IMR-90 (cell line): ENCODE measurements around the gene HGFAC. TPM values are rescaled to one million over a fixed set of nuclear protein-coding genes. Genes with fewer than 3 reads are reported as not detected.

Experiments
- ATAC-seq: fragments of 200-7000 bp; cut with Tn5 transposase; 2 replicates; pipeline ENCODE4 v1.9.1; 2020; ENCODE audit warnings: low read depth, mild to moderate bottlenecking, moderate library complexity
- BruUV-seq: library from RNA; stranded (reverse); fragments of 400-500 nt; replicated peaks from 2 replicates; lab custom pipeline; 2021; lab: Mats Ljungman, UMichigan
- CTCF ChIA-PET: fragments of 300-600 bp; formaldehyde crosslinking; extraction: SDS; loops from one replicate; lab custom pipeline; 2021; ENCODE audit warnings: antibody characterized with exemption; lab: Yijun Ruan, JAX
- POLR2A ChIA-PET: fragments of 300-600 bp; sonication (Branson Sonifier 250); formaldehyde crosslinking; loops from one replicate; lab custom pipeline; 2022; ENCODE audit warnings: antibody characterized with exemption; ENCODE audit not compliant: unreplicated experiment; lab: Charles Lee
- DNase-seq: peaks from one replicate; pipeline ENCODE4 v3.0.0; 2013
- H2AFZ ChIP-seq: replicated peaks from 2 replicates; pipeline ENCODE3; 2013; ENCODE audit warnings: low read length, mild to moderate bottlenecking; ENCODE audit not compliant: poor library complexity
- H2AK5ac ChIP-seq: 2 replicates; pipeline ENCODE4 v1.6.1; 2013; ENCODE audit warnings: low read depth, low read length, inconsistent platforms
- H2AK9ac ChIP-seq: replicated peaks from 2 replicates; pipeline ENCODE3; 2013; ENCODE audit warnings: mild to moderate bottlenecking, low read depth, low read length, moderate library complexity; ENCODE audit not compliant: poor library complexity
- H2BK120ac ChIP-seq: 2 replicates; pipeline ENCODE4 v1.6.1; 2013; ENCODE audit warnings: low read depth, low read length, inconsistent platforms
- H2BK15ac ChIP-seq: 3 replicates; pipeline ENCODE4 v1.6.1; 2013; ENCODE audit warnings: low read depth, low read length, inconsistent platforms
- H2BK20ac ChIP-seq: 2 replicates; pipeline ENCODE4 v1.6.1; 2013; ENCODE audit warnings: low read depth, mild to moderate bottlenecking, inconsistent platforms, low read length, moderate library complexity
- H2BK5ac ChIP-seq: 2 replicates; pipeline ENCODE4 v1.6.1; 2013; ENCODE audit warnings: mild to moderate bottlenecking, low read depth, low read length, inconsistent platforms; ENCODE audit not compliant: poor library complexity, severe bottlenecking
- H3K14ac ChIP-seq: replicated peaks from 2 replicates; pipeline ENCODE4 v1.6.1; 2013; ENCODE audit warnings: low read depth, low read length, inconsistent platforms
- H3K18ac ChIP-seq: 2 replicates; pipeline ENCODE4 v1.6.1; 2013; ENCODE audit warnings: low read depth, low read length, control low read depth
- H3K23ac ChIP-seq: 2 replicates; pipeline ENCODE4 v1.6.1; 2013; ENCODE audit warnings: low read depth, low read length, inconsistent platforms
- H3K27ac ChIP-seq: 2 replicates; pipeline ENCODE4 v1.5.1; 2013; ENCODE audit warnings: mild to moderate bottlenecking, control low read depth, low read length; ENCODE audit not compliant: insufficient read depth
- H3K27me3 ChIP-seq: 2 replicates; pipeline ENCODE4 v1.6.1; 2013; ENCODE audit warnings: low read length; ENCODE audit not compliant: control insufficient read depth, insufficient read depth
- H3K36me3 ChIP-seq: 2 replicates; pipeline ENCODE4 v1.6.1; 2013; ENCODE audit warnings: low read length, mixed read lengths; ENCODE audit not compliant: control insufficient read depth, insufficient read depth
- H3K4ac ChIP-seq: 2 replicates; pipeline ENCODE4 v1.6.1; 2013; ENCODE audit warnings: low read depth, low read length, inconsistent platforms
- H3K4me1 ChIP-seq: 2 replicates; pipeline ENCODE4 v1.6.1; 2013; ENCODE audit warnings: low read length, mixed read lengths; ENCODE audit not compliant: control insufficient read depth, insufficient read depth
- H3K4me2 ChIP-seq: 2 replicates; pipeline ENCODE4 v1.6.1; 2013; ENCODE audit warnings: low read depth, mild to moderate bottlenecking, control low read depth, low read length, moderate library complexity
- H3K4me3 ChIP-seq: 2 replicates; pipeline ENCODE4 v1.5.1; 2013; ENCODE audit warnings: low read depth, mild to moderate bottlenecking, control low read depth, low read length, moderate library complexity; ENCODE audit not compliant: insufficient read depth
- H3K56ac ChIP-seq: 2 replicates; pipeline ENCODE4 v1.6.1; 2013; ENCODE audit warnings: low read length, inconsistent platforms; ENCODE audit not compliant: insufficient read depth; ENCODE audit errors: extremely low read depth
- H3K79me1 ChIP-seq, 2 experiments: 2 replicates each; pipeline ENCODE4 v1.6.1; 2013; ENCODE audit warnings: low read length in 2 of 2, inconsistent platforms in 1 of 2, low read depth in 1 of 2
- H3K9ac ChIP-seq: 2 replicates; pipeline ENCODE4 v1.6.1; 2013; ENCODE audit warnings: low read depth, low read length, control low read depth
- H3K9me1 ChIP-seq: 2 replicates; pipeline ENCODE4 v1.6.1; 2013; ENCODE audit warnings: low read length, inconsistent platforms; ENCODE audit not compliant: insufficient read depth
- H3K9me3 ChIP-seq: 2 replicates; pipeline ENCODE4 v1.6.1; 2013; ENCODE audit warnings: low read length; ENCODE audit not compliant: control insufficient read depth, insufficient read depth
- H4K20me1 ChIP-seq: 2 replicates; pipeline ENCODE4 v1.6.1; 2013; ENCODE audit warnings: low read length, inconsistent platforms; ENCODE audit not compliant: insufficient read depth
- H4K5ac ChIP-seq: 2 replicates; pipeline ENCODE4 v1.6.1; 2013; ENCODE audit warnings: mild to moderate bottlenecking, low read depth, low read length, control low read depth
- H4K8ac ChIP-seq, 2 experiments: 2 replicates each; pipeline ENCODE4 v1.6.1; 2013; ENCODE audit warnings: low read depth in 2 of 2, low read length in 2 of 2, control low read depth in 1 of 2, inconsistent platforms in 1 of 2
- H4K91ac ChIP-seq: 2 replicates; pipeline ENCODE4 v1.6.1; 2013; ENCODE audit warnings: low read depth, low read length, inconsistent platforms; ENCODE audit not compliant: insufficient read depth
- BHLHE40 ChIP-seq: fragments of 150-350 bp; IDR thresholded peaks from 2 replicates; pipeline ENCODE4 v1.6.1; 2016; ENCODE audit warnings: mild to moderate bottlenecking, low read depth, low read length
- CEBPB ChIP-seq: IDR thresholded peaks from 2 replicates; pipeline ENCODE4 v1.6.1; 2012; ENCODE audit warnings: low read depth, low read length, improper control_type of control experiment
- CHD1 ChIP-seq: IDR thresholded peaks from 2 replicates; pipeline ENCODE4 v1.6.1; 2012; ENCODE audit warnings: low read depth, low read length, improper control_type of control experiment
- FOS ChIP-seq: fragments of 150-350 bp; IDR thresholded peaks from 2 replicates; pipeline ENCODE4 v1.6.1; 2016; ENCODE audit warnings: low read depth, low read length
- MAFK ChIP-seq: IDR thresholded peaks from 2 replicates; pipeline ENCODE4 v1.6.1; 2012; ENCODE audit warnings: low read depth, low read length, improper control_type of control experiment
- MAZ ChIP-seq: IDR thresholded peaks from 2 replicates; pipeline ENCODE4 v1.6.1; 2012; ENCODE audit warnings: low read depth, mild to moderate bottlenecking, low read length, improper control_type of control experiment, moderate library complexity, borderline replicate concordance
- NFE2L2 ChIP-seq: fragments of 150-350 bp; IDR thresholded peaks from 2 replicates; pipeline ENCODE4 v1.6.1; 2016; ENCODE audit warnings: low read depth, mild to moderate bottlenecking, low read length
- POLR2A ChIP-seq: IDR thresholded peaks from 2 replicates; pipeline ENCODE4 v1.6.1; 2012; ENCODE audit warnings: mild to moderate bottlenecking, low read depth, low read length
- RAD21 ChIP-seq: IDR thresholded peaks from 2 replicates; pipeline ENCODE4 v1.6.1; 2012; ENCODE audit warnings: low read length, improper control_type of control experiment
- RCOR1 ChIP-seq: IDR thresholded peaks from 2 replicates; pipeline ENCODE4 v1.6.1; 2012; ENCODE audit warnings: mild to moderate bottlenecking, low read length, improper control_type of control experiment; ENCODE audit not compliant: insufficient replicate concordance
- RFX5 ChIP-seq: IDR thresholded peaks from 2 replicates; pipeline ENCODE4 v1.8.0; 2012; ENCODE audit warnings: low read depth, mild to moderate bottlenecking, low read length, moderate library complexity
- SMC3 ChIP-seq: fragments of 150-350 bp; IDR thresholded peaks from 2 replicates; pipeline ENCODE4 v1.6.1; 2016; ENCODE audit warnings: low read depth, mild to moderate bottlenecking, antibody characterized with exemption, low read length, moderate library complexity
- USF2 ChIP-seq: fragments of 150-350 bp; IDR thresholded peaks from 2 replicates; pipeline ENCODE4 v1.6.1; 2017; ENCODE audit warnings: mild to moderate bottlenecking, antibody characterized with exemption, low read length, low read depth
- WGBS, 2 experiments: methylation state at CpG; one replicate each; pipeline versions ENCODE4 v1.1.5 to v1.1.7; 2013; ENCODE audit warnings: missing lambda C conversion rate in 2 of 2; ENCODE audit not compliant: insufficient read length in 1 of 2; ENCODE audit errors: extremely low coverage in 2 of 2; 5-methylcytosine and 5-hydroxymethylcytosine counted together
- dilution Hi-C: fragments of 300-500 bp; cut with HindIII; formaldehyde crosslinking; loops from one replicate; pipeline ENCODE4 v1.14.3; 2018; ENCODE audit warnings: low sequenced_read_pairs; ENCODE audit not compliant: unreplicated experiment
- in situ Hi-C: fragments of 300-500 bp; cut with MboI; formaldehyde crosslinking; loops from 3 replicates; pipeline ENCODE4 v1.14.3; 2019; ENCODE audit warnings: low sequenced_read_pairs, inconsistent platforms, mixed read lengths
- intact Hi-C: fragments of 100-400 bp; cut with micrococcal nuclease; formaldehyde crosslinking; loops from 2 replicates; pipeline ENCODE4 v1.10.0; 2022
- polyA plus RNA-seq, 3 experiments: library from polyadenylated mRNA; depleted of rRNA; stranded (reverse); fragments of >200 nt; gene quantifications; 2 replicates each; pipeline ENCODE4 v1.2.3, GENCODE V29; 2012; ENCODE audit warnings: low replicate concordance in 1 of 3
- total RNA-seq: library from RNA; depleted of rRNA; stranded (reverse); fragments of >200 nt; gene quantifications from 2 replicates; pipeline ENCODE4 v1.2.3, GENCODE V29; 2012
- TF ChIP-seq, protein P1 (sequence below): fragments of 150-350 bp; IDR thresholded peaks from 2 replicates; pipeline ENCODE4 v1.6.1; 2016; ENCODE audit warnings: low read depth, mild to moderate bottlenecking, low read length, moderate library complexity, borderline replicate concordance
- TF ChIP-seq, protein P2 (sequence below): conservative IDR thresholded peaks from 2 replicates; pipeline ENCODE4 v1.5.1; 2012; ENCODE audit warnings: mild to moderate bottlenecking, low read depth, low read length, improper control_type of control experiment

Gene HGFAC
- total and polyA plus RNA-seq, 2 of the 4 experiments (the other 2 are of a cell fraction), result 0.05 TPM; not detected in 1

GRCh38 chr4:3481783-3482393 lies 40.1 kb downstream of the HGFAC start:
- no peak overlapping the region for H3K27ac ChIP-seq
- dilution Hi-C loops (no loop called here), intact Hi-C loops (loop anchor here (5.0 kb wide), 2 partner anchors 290 to 375 kb away; no protein-coding TSS in a partner anchor), in situ Hi-C loops (no loop called here)
- no peak overlapping the region for H4K5ac ChIP-seq
- H3K18ac ChIP-seq, result no peak overlapping the region
- no peaks in the 10 kb centered on the region for H3K9me3 ChIP-seq
- H4K8ac ChIP-seq, result no peak overlapping the region
- no peaks in the 10 kb centered on the region for H3K79me1 ChIP-seq
- H3K36me3 ChIP-seq, result no peaks in the 10 kb centered on the region
- no peak overlapping the region for H2BK120ac ChIP-seq
- WGBS, 2 experiments, result 53% methylated on average over 10 of the region's 19 CpGs; no CpG with 5 or more reads in 1 of the 2 experiments
- DNase-seq (no peak), ATAC-seq (no peak)
- H2BK15ac ChIP-seq, result no peak overlapping the region
- H3K27me3 ChIP-seq, result peaks cover 57% of the 10 kb centered on the region
- H2BK5ac ChIP-seq, result no peak overlapping the region
- ChIA-PET CTCF (interaction anchor here (1.5 kb wide), 1 partner anchor 290 kb away, joined by 3 read pairs; no protein-coding TSS in a partner anchor), POLR2A (no interaction called here)
- no peak overlapping the region for H2AFZ ChIP-seq
- no peaks in the 10 kb centered on the region for H4K20me1 ChIP-seq
- no peak overlapping the region for H3K14ac ChIP-seq
- H3K4me1 ChIP-seq, result no peaks in the 10 kb centered on the region
- no peaks in the 10 kb centered on the region for H3K9me1 ChIP-seq
- no TSS peak for BruUV-seq
- no peak overlapping the region for H3K56ac ChIP-seq
- H3K4me2 ChIP-seq, result no peak overlapping the region
- H3K9ac ChIP-seq, result no peak overlapping the region
- no peak overlapping the region for H3K4ac ChIP-seq
- no peak overlapping the region for H2BK20ac ChIP-seq
- no peak for TF ChIP-seq BHLHE40
- no peak for TF ChIP-seq NFE2L2
- no peak for TF ChIP-seq MAZ
- TF ChIP-seq FOS, result no peak
- TF ChIP-seq MAFK, result no peak
- no peak for TF ChIP-seq CEBPB
- TF ChIP-seq RFX5, result no peak
- TF ChIP-seq, protein P1, sequence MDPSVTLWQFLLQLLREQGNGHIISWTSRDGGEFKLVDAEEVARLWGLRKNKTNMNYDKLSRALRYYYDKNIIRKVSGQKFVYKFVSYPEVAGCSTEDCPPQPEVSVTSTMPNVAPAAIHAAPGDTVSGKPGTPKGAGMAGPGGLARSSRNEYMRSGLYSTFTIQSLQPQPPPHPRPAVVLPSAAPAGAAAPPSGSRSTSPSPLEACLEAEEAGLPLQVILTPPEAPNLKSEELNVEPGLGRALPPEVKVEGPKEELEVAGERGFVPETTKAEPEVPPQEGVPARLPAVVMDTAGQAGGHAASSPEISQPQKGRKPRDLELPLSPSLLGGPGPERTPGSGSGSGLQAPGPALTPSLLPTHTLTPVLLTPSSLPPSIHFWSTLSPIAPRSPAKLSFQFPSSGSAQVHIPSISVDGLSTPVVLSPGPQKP, result no peak
- TF ChIP-seq SMC3, result no peak
- TF ChIP-seq POLR2A, result no peak
- no peak for TF ChIP-seq USF2
- no peak for TF ChIP-seq RCOR1
- TF ChIP-seq CHD1, result no peak
- no peak for TF ChIP-seq RAD21
- TF ChIP-seq, protein P2, sequence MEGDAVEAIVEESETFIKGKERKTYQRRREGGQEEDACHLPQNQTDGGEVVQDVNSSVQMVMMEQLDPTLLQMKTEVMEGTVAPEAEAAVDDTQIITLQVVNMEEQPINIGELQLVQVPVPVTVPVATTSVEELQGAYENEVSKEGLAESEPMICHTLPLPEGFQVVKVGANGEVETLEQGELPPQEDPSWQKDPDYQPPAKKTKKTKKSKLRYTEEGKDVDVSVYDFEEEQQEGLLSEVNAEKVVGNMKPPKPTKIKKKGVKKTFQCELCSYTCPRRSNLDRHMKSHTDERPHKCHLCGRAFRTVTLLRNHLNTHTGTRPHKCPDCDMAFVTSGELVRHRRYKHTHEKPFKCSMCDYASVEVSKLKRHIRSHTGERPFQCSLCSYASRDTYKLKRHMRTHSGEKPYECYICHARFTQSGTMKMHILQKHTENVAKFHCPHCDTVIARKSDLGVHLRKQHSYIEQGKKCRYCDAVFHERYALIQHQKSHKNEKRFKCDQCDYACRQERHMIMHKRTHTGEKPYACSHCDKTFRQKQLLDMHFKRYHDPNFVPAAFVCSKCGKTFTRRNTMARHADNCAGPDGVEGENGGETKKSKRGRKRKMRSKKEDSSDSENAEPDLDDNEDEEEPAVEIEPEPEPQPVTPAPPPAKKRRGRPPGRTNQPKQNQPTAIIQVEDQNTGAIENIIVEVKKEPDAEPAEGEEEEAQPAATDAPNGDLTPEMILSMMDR, result no peak
- no peak overlapping the region for H4K91ac ChIP-seq
- H2AK9ac ChIP-seq, result no peak overlapping the region
- H3K23ac ChIP-seq, result no peak overlapping the region
- H2AK5ac ChIP-seq, result no peak overlapping the region
- no peak overlapping the region for H3K4me3 ChIP-seq
